GM18873 (cell line): ENCODE measurements around the gene GABARAP.

Source experiments
- ATAC-seq: cut with Tn5 transposase; IDR thresholded peaks from one replicate; pipeline ENCODE4 v1.9.1; 2021; ENCODE audit warnings: mild to moderate bottlenecking, moderate library complexity, moderate number of reproducible peaks; ENCODE audit not compliant: unreplicated experiment, low FRiP score

GABARAP gene

GRCh38 chr17:7208754-7209460, 33.3 kb downstream of the GABARAP start:
- no peak for ATAC-seq

GRCh38 chr17:7208027-7208571, 34.1 kb downstream of the GABARAP start:
- no peak for ATAC-seq

GRCh38 chr17:7207120-7208001, 34.9 kb downstream of the GABARAP start:
- no peak for ATAC-seq

GRCh38 chr17:7205561-7205960, 36.7 kb downstream of the GABARAP start:
- no peak for ATAC-seq

GRCh38 chr17:7204828-7205461, 37.3 kb downstream of the GABARAP start:
- ATAC-seq = peak; percentile 67

GRCh38 chr17:7204336-7204735, 37.9 kb downstream of the GABARAP start:
- no peak for ATAC-seq

GRCh38 chr17:7203391-7203790, 38.9 kb downstream of the GABARAP start:
- ATAC-seq = no peak

GRCh38 chr17:7196651-7197401, 45.4 kb downstream of the GABARAP start:
- ATAC-seq = no peak

GRCh38 chr17:7195971-7196370, 46.3 kb downstream of the GABARAP start:
- no peak for ATAC-seq

GRCh38 chr17:7192271-7192937, 49.8 kb downstream of the GABARAP start:
- no peak for ATAC-seq

GRCh38 chr17:7191571-7192270, 50.5 kb downstream of the GABARAP start:
- no peak for ATAC-seq

- no peak for ATAC-seq
Measured at GRCh38 chr17:7191069-7191468, 51.2 kb downstream of the GABARAP start.

- ATAC-seq = no peak
Measured at GRCh38 chr17:7190276-7190917, 51.9 kb downstream of the GABARAP start.
